GM12872 (cell line): Measurements from ENCODE around the gene GAREM1.

Experiments
- TF ChIP-seq, protein P1 (sequence below): IDR thresholded peaks from 3 replicates; pipeline ENCODE4 v1.5.1; 2011; ENCODE audit warnings: low read depth, mild to moderate bottlenecking, low read length, moderate library complexity; ENCODE audit not compliant: insufficient read depth

GAREM1 gene

GRCh38 chr18:32480581-32480980, 9.9 kb upstream of the GAREM1 start:
- TF ChIP-seq, protein P1, sequence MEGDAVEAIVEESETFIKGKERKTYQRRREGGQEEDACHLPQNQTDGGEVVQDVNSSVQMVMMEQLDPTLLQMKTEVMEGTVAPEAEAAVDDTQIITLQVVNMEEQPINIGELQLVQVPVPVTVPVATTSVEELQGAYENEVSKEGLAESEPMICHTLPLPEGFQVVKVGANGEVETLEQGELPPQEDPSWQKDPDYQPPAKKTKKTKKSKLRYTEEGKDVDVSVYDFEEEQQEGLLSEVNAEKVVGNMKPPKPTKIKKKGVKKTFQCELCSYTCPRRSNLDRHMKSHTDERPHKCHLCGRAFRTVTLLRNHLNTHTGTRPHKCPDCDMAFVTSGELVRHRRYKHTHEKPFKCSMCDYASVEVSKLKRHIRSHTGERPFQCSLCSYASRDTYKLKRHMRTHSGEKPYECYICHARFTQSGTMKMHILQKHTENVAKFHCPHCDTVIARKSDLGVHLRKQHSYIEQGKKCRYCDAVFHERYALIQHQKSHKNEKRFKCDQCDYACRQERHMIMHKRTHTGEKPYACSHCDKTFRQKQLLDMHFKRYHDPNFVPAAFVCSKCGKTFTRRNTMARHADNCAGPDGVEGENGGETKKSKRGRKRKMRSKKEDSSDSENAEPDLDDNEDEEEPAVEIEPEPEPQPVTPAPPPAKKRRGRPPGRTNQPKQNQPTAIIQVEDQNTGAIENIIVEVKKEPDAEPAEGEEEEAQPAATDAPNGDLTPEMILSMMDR, result no peak

GRCh38 chr18:32478807-32479206, 8.1 kb upstream of the GAREM1 start:
- TF ChIP-seq, protein P1, result no peak

- TF ChIP-seq, protein P1, result no peak
These were observed 7.6 kb upstream of the GAREM1 start for GRCh38 chr18:32478317-32478716.

DNA sequence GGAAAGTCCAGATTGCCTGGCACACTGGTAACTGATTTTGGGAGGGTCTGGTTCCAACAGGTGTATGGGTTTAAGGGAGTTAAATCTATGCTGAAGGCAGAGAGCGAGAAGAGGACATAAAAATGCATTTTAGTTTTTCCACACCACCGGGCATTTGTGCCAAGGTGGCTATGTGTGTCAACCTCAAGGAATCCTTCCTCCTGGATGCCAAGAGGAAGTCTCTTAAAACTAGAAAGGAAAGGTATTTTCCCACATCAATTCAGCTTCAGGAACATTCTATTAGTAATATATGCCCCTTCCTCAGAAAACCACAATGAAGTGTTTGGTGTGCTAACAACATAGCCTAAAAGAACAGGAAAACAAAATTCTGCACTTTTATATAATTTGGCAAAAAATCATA, 5.4 kb upstream of the GAREM1 start:
- TF ChIP-seq, protein P1, result no peak

- TF ChIP-seq, protein P1, result no peak
These were observed 2.6 kb upstream of the GAREM1 start for GRCh38 chr18:32473325-32473724.

DNA sequence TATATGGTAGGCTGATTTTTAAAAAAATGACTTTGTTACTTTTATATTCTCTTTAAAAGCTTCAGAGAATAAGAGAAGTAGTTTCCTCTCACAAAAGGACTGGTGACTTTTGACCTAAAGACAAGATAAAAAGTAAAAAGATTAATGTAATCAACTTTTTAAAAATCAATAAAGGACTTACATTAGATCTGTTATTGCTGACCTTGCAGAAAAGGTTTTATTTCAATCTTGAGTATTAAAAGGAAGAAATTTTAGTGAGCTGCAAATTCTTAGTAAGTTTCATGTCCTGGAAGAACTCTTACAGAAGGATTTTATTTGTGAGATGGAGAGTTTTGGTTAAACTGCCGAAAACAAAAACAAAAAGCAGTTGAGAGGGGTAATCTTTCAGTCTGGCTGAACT, 2.2 kb upstream of the GAREM1 start:
- TF ChIP-seq, protein P1, result no peak

DNA sequence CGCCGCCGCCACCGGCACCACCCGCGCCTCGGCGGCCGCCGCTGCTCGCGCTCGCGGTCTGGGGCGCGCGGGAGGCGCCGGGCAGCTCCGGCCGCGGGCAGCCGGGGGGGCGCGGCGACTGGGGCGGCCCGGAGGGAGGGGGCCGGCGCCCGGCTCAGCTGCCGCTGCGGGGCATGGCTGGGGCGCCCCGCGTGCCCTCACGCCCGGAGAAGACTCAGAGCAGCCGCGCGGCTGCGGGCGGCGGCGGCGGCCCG, 295 bp downstream of the GAREM1 start:
- TF ChIP-seq, protein P1, result no peak

DNA sequence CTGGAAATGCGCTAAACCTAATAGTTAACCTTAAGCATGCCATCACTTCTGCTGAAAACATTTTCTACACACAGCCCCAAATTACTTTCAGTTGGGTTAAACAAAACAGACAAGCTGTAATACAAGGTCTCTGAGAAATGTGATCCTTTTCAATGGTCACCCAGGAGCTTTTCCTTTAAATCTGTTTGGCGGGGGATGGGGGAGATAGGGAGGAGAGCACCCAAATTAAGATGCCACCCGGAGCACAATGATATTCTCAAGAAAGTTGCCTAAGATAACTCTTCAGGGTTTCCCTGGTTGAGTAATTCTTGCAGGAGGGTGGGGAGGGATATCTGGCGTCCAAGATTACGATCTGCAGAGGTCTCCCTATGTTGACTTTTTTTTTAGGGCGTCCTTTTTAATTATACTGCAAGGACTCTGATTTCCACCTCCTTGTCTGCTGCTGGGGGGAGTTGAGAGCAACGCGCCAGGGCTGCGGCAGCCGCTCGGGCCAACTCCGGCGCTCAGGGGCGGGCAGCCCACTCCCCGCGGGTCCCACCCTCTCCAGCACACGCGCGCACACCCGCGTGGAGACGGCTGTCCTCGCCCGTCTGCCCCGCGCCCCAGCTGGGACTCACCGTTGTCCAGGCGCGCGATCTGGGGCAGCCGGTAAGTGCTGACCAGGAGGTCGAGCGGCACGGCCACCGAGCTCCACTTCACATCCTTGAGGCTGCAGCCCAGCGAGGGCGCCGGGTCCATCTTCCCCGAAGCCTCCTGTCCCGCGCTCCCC, 807 bp downstream of the GAREM1 start:
- TF ChIP-seq, protein P1, result no peak
